ENCODE measurements around the gene REG4. TPM values are rescaled to one million over a fixed set of nuclear protein-coding genes. Genes with fewer than 3 reads are reported as not detected.
A peak's percentile ranks its signal among the peaks of the same experiment; 100 is the strongest.

REG4 gene
- total and polyA plus RNA-seq, 2 of the 13 experiments (the other 11 are each of a cell fraction or from before 2014, with no cell fraction given), result not detected

- TF ChIP-seq THAP8 (CRISPR knock-in tag; IDR thresholded peaks at IDR 0.05; ENCODE audit: borderline replicate concordance), result no peak
- 0 out of 2 replicates have a peak, but pooled peaks have one; percentile 57 for TF ChIP-seq NR2F2 (IDR thresholded peaks at IDR 0.05; ENCODE audit: borderline replicate concordance, low read depth)
- no peak for TF ChIP-seq MAF1 (CRISPR knock-in tag; IDR thresholded peaks at IDR 0.05; ENCODE audit: borderline replicate concordance)
- TF ChIP-seq RARA (CRISPR knock-in tag; IDR thresholded peaks at IDR 0.05), result peak; percentile 43
- TF ChIP-seq HCFC1 (IDR thresholded peaks at IDR 0.05; ENCODE audit: low read depth, low read length), result no peak
- no peak for TF ChIP-seq MAX (IDR thresholded peaks at IDR 0.05)
- peak; percentile 47 for TF ChIP-seq ZMYM4 (CRISPR knock-in tag; IDR thresholded peaks at IDR 0.05)
- no peak for TF ChIP-seq FOXJ3 (CRISPR knock-in tag; IDR thresholded peaks at IDR 0.05; ENCODE audit: borderline replicate concordance)
- TF ChIP-seq SSRP1 (CRISPR knock-in tag; IDR thresholded peaks at IDR 0.05), result no peak
- TF ChIP-seq ZNF598 (CRISPR knock-in tag; IDR thresholded peaks at IDR 0.05; ENCODE audit: borderline replicate concordance), result no peak
- TF ChIP-seq, protein P1, sequence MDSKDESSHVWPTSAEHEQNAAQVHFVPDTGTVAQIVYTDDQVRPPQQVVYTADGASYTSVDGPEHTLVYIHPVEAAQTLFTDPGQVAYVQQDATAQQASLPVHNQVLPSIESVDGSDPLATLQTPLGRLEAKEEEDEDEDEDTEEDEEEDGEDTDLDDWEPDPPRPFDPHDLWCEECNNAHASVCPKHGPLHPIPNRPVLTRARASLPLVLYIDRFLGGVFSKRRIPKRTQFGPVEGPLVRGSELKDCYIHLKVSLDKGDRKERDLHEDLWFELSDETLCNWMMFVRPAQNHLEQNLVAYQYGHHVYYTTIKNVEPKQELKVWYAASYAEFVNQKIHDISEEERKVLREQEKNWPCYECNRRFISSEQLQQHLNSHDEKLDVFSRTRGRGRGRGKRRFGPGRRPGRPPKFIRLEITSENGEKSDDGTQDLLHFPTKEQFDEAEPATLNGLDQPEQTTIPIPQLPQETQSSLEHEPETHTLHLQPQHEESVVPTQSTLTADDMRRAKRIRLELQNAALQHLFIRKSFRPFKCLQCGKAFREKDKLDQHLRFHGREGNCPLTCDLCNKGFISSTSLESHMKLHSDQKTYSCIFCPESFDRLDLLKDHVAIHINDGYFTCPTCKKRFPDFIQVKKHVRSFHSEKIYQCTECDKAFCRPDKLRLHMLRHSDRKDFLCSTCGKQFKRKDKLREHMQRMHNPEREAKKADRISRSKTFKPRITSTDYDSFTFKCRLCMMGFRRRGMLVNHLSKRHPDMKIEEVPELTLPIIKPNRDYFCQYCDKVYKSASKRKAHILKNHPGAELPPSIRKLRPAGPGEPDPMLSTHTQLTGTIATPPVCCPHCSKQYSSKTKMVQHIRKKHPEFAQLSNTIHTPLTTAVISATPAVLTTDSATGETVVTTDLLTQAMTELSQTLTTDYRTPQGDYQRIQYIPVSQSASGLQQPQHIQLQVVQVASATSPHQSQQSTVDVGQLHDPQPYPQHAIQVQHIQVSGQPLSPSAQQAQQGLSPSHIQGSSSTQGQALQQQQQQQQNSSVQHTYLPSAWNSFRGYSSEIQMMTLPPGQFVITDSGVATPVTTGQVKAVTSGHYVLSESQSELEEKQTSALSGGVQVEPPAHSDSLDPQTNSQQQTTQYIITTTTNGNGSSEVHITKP (CRISPR knock-in tag; IDR thresholded peaks at IDR 0.05; ENCODE audit: low read depth), result no peak
- TF ChIP-seq ZBTB7A (CRISPR knock-in tag; IDR thresholded peaks at IDR 0.05), result peak; percentile 80
- TF ChIP-seq ZNF350 (CRISPR knock-in tag; IDR thresholded peaks at IDR 0.05; ENCODE audit: borderline replicate concordance, low read depth), result no peak
- TF ChIP-seq, protein P2, sequence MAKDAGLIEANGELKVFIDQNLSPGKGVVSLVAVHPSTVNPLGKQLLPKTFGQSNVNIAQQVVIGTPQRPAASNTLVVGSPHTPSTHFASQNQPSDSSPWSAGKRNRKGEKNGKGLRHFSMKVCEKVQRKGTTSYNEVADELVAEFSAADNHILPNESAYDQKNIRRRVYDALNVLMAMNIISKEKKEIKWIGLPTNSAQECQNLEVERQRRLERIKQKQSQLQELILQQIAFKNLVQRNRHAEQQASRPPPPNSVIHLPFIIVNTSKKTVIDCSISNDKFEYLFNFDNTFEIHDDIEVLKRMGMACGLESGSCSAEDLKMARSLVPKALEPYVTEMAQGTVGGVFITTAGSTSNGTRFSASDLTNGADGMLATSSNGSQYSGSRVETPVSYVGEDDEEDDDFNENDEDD (CRISPR knock-in tag; IDR thresholded peaks at IDR 0.05; ENCODE audit: borderline replicate concordance), result no peak
- TF ChIP-seq U2AF1 (optimal IDR thresholded peaks at IDR 0.05; ENCODE audit: low read depth, low read length), result no peak
- TF ChIP-seq NRL (CRISPR knock-in tag; IDR thresholded peaks at IDR 0.05; ENCODE audit: borderline replicate concordance), result no peak
- 0 out of 2 replicates have a peak, but pooled peaks have one; percentile 35 for TF ChIP-seq MTA1 (CRISPR knock-in tag; IDR thresholded peaks at IDR 0.05; ENCODE audit: borderline replicate concordance)
- peak; percentile 60 for TF ChIP-seq NR2F6 (IDR thresholded peaks at IDR 0.05)
- TF ChIP-seq NR2F6 (CRISPR knock-in tag; IDR thresholded peaks at IDR 0.05), result peak; percentile 28; the same call in 1 of the 2 replicates
- TF ChIP-seq HNF4G (IDR thresholded peaks at IDR 0.05; ENCODE audit: borderline replicate concordance, low read depth, low read length), result peak; percentile 65; the same call in 1 of the 2 replicates
- TF ChIP-seq HNF4G (CRISPR knock-in tag; IDR thresholded peaks at IDR 0.05; ENCODE audit: borderline replicate concordance, low read depth), result no peak
- no peak for TF ChIP-seq GATAD2A (CRISPR knock-in tag; IDR thresholded peaks at IDR 0.05)
- no peak for TF ChIP-seq E2F1 (CRISPR knock-in tag; IDR thresholded peaks at IDR 0.05)
- TF ChIP-seq REL (CRISPR knock-in tag; conservative IDR thresholded peaks at IDR 0.05), result no peak
- TF ChIP-seq SALL1 (CRISPR knock-in tag; IDR thresholded peaks at IDR 0.05), result peak; percentile 65
- TF ChIP-seq HNF4A (CRISPR knock-in tag; IDR thresholded peaks at IDR 0.05), result peak; percentile 74
- no peak for TF ChIP-seq ZBTB8A (CRISPR knock-in tag; IDR thresholded peaks at IDR 0.05; ENCODE audit: borderline replicate concordance, low read depth)
Observed at GRCh38 chr1:119805247-119805646, 6.0 kb downstream of the REG4 start (continued).

Data from HepG2 (cell line).